ENCODE data around the gene VAMP4.
"Not testable (repeated sequence)": the region's sequence is repeated elsewhere in the genome, so short reads cannot be mapped to it uniquely, and the experiment has no call there.

VAMP4 gene

GRCh38 chr1:171661076-171661650 lies 80.7 kb downstream of the VAMP4 start:
- H3K9ac ChIP-seq (ENCODE audit: low read depth, low read length) = no peak overlapping the region
- H3K4me1 ChIP-seq (ENCODE audit: control insufficient read depth, insufficient read depth, low read length) = no peaks in the 10 kb centered on the region
- no peak overlapping the region for H3K4me2 ChIP-seq (ENCODE audit: low read length)
- H3K36me3 ChIP-seq (ENCODE audit: insufficient read depth, low read length) = no peaks in the 10 kb centered on the region
- no peak overlapping the region for H3K4me3 ChIP-seq (ENCODE audit: low read length)
- H3K27me3 ChIP-seq (ENCODE audit: control insufficient read depth, insufficient read depth, low read length) = no peaks in the 10 kb centered on the region
- no peaks in the 10 kb centered on the region for H3K9me3 ChIP-seq (replicated peaks; ENCODE audit: low read length)

DNA sequence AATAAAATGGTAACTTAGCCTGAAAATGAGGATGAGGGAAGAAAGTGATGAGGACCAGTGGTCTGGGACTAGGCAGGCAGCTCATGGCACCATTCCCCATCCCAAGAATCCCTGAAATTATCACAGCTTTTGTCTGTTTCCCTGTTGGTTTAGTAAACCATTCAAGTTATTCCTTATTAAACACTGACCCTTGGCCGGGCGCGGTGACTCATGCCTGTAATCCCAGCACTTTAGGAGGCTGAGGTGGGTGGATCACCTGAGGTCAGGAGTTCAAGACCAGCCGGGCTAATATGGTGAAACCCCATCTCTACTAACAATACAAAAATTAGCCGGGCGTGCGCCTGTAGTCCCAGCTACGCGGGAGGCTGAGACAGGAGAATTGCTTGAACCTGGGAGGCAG lies 85.7 kb downstream of the VAMP4 start:
- H3K27me3 ChIP-seq (ENCODE audit: control insufficient read depth, insufficient read depth, low read length); H3K4me3 ChIP-seq (ENCODE audit: low read length); H3K4me2 ChIP-seq (ENCODE audit: low read length); H3K36me3 ChIP-seq (ENCODE audit: insufficient read depth, low read length); H3K9me3 ChIP-seq (replicated peaks; ENCODE audit: low read length); H3K9ac ChIP-seq (ENCODE audit: low read depth, low read length): not testable (repeated sequence)
- peaks cover 19% of the 10 kb centered on the region for H3K4me1 ChIP-seq (ENCODE audit: control insufficient read depth, insufficient read depth, low read length)

DNA sequence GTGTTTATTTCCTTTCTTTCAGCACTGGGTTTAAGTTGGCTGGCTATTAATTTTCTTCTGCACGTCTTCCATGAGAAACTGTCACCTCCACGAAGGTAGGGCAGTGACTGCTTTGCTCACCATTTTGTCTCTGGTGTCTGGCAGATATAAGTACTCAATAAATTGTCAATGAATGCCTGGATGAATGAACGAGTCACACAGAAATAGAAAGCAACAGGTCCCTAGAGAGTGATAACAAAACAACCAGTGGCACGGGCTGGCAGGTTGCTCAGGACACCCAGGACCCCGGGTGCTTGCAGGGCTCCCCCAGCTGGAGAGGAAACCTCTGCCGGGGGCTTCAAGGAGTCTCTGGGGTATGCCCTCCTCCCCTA lies 86.1 kb downstream of the VAMP4 start:
- H3K4me2 ChIP-seq (ENCODE audit: low read length) = peak overlapping the region; percentile 67
- H3K9me3 ChIP-seq (replicated peaks; ENCODE audit: low read length) = no peaks in the 10 kb centered on the region
- H3K4me3 ChIP-seq (ENCODE audit: low read length) = no peak overlapping the region
- H3K27me3 ChIP-seq (ENCODE audit: control insufficient read depth, insufficient read depth, low read length) = no peaks in the 10 kb centered on the region
- peaks cover 19% of the 10 kb centered on the region for H3K4me1 ChIP-seq (ENCODE audit: control insufficient read depth, insufficient read depth, low read length)
- no peaks in the 10 kb centered on the region for H3K36me3 ChIP-seq (ENCODE audit: insufficient read depth, low read length)
- H3K9ac ChIP-seq (ENCODE audit: low read depth, low read length) = no peak overlapping the region

GRCh38 chr1:171654942-171655745 lies 86.7 kb downstream of the VAMP4 start:
- Histone ChIP-seq H3K9me3 (replicated peaks; ENCODE audit: low read length) (no peaks in the 10 kb centered on the region), H3K4me2 (ENCODE audit: low read length) (peak overlapping the region; percentile 67), H3K9ac (ENCODE audit: low read depth, low read length) (no peak overlapping the region), H3K27me3 (ENCODE audit: control insufficient read depth, insufficient read depth, low read length) (no peaks in the 10 kb centered on the region), H3K4me1 (ENCODE audit: control insufficient read depth, insufficient read depth, low read length) (peaks cover 19% of the 10 kb centered on the region), H3K4me3 (ENCODE audit: low read length) (no peak overlapping the region), H3K36me3 (ENCODE audit: insufficient read depth, low read length) (no peaks in the 10 kb centered on the region)

GRCh38 chr1:171654201-171654941 lies 87.5 kb downstream of the VAMP4 start:
- Histone ChIP-seq H3K4me3 (ENCODE audit: low read length) (no peak overlapping the region), H3K36me3 (ENCODE audit: insufficient read depth, low read length) (no peaks in the 10 kb centered on the region), H3K4me2 (ENCODE audit: low read length) (peak overlapping the region; percentile 67), H3K4me1 (ENCODE audit: control insufficient read depth, insufficient read depth, low read length) (peaks cover 19% of the 10 kb centered on the region), H3K9me3 (replicated peaks; ENCODE audit: low read length) (no peaks in the 10 kb centered on the region), H3K9ac (ENCODE audit: low read depth, low read length) (no peak overlapping the region), H3K27me3 (ENCODE audit: control insufficient read depth, insufficient read depth, low read length) (no peaks in the 10 kb centered on the region)

DNA sequence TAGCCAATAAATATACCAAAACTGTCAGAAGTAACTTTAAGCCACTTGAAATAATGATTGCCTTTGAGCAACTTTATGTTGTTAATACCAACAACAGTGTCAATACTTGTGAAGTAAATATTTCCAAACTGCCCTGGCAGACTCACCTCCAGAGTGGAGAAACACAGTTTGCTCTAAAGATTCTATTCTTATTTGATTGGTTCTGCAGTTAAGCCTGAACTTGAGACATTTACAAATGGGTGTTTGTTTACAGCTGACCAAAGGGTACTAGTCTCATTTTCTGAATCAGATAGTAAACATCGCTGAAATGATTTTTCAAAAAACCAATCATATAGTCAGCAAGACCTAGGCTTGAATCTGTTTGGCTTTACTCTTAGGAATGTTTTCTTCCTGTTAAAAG lies 88.1 kb downstream of the VAMP4 start:
- H3K9ac ChIP-seq (ENCODE audit: low read depth, low read length) = no peak overlapping the region
- no peak overlapping the region for H3K4me3 ChIP-seq (ENCODE audit: low read length)
- no peaks in the 10 kb centered on the region for H3K27me3 ChIP-seq (ENCODE audit: control insufficient read depth, insufficient read depth, low read length)
- peak overlapping the region; percentile 67 for H3K4me2 ChIP-seq (ENCODE audit: low read length)
- H3K36me3 ChIP-seq (ENCODE audit: insufficient read depth, low read length) = no peaks in the 10 kb centered on the region
- H3K4me1 ChIP-seq (ENCODE audit: control insufficient read depth, insufficient read depth, low read length) = peaks cover 19% of the 10 kb centered on the region
- H3K9me3 ChIP-seq (replicated peaks; ENCODE audit: low read length) = no peaks in the 10 kb centered on the region

- peaks cover 19% of the 10 kb centered on the region for H3K4me1 ChIP-seq (ENCODE audit: control insufficient read depth, insufficient read depth, low read length)
- H3K4me3 ChIP-seq (ENCODE audit: low read length) = no peak within 1 kb of the TSS
- no peak within 1 kb of the TSS for H3K4me2 ChIP-seq (ENCODE audit: low read length)
- H3K9me3 ChIP-seq (replicated peaks; ENCODE audit: low read length) = no peaks in the 10 kb centered on the region
- no peak within 1 kb of the TSS for H3K9ac ChIP-seq (ENCODE audit: low read depth, low read length)
- no peaks in the 10 kb centered on the region for H3K36me3 ChIP-seq (ENCODE audit: insufficient read depth, low read length)
- no peaks in the 10 kb centered on the region for H3K27me3 ChIP-seq (ENCODE audit: control insufficient read depth, insufficient read depth, low read length)
These were observed 89.5 kb downstream of the VAMP4 start, which contains the start of gene MYOC for GRCh38 chr1:171652234-171652822. MYOC (minus strand) TSS chr1:171652688; CDS start chr1:171652611, 77 bp downstream.

Small RNA genes within 50 kb of the gene (small RNA-seq; reads per million reads assigned to genes)
- gene RF00601 = 0.21 reads per million

Data from skeletal muscle satellite cell (primary cell).